ENCODE measurements around the gene CFAP300. TPM values are rescaled to one million over a fixed set of nuclear protein-coding genes. Genes with fewer than 3 reads are reported as not detected.

Gene CFAP300
- total RNA-seq, 1 experiment from 2014 or later = 1.7 TPM

DNA sequence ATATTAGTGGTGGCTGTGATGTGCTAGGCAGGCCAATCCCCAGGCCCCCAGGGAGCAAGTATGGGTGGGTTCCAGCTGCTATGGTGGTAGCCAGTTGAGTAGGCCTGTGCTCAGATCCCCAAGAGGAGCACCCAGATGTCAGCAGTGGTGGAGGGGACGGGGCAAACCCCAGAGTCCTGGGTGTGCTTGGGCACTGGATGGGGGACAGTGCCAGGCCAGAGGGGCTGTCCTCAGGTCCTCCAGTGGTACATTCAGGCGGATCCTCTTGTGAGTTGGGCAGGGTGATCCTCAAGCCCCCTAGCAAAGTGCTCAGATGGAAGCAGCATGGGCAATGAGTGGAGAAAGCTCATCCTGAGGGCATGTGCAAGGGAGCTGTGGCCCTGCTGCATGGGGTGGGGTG is 26.0 kb downstream of the CFAP300 start:
- no peak overlapping the region for H3K23ac ChIP-seq (ENCODE audit: insufficient read length, low read depth, low read length)
- H3K27me3 Mint-ChIP-seq (ENCODE audit: low read depth) = no peaks in the 10 kb centered on the region
- H3K79me1 ChIP-seq (ENCODE audit: insufficient read depth, low read depth, low read length, poor library complexity, severe bottlenecking) = no peaks in the 10 kb centered on the region
- no peak overlapping the region for H3K27ac ChIP-seq (ENCODE audit: insufficient read length, low read depth, low read length)
- no peak overlapping the region for H3K9ac ChIP-seq (ENCODE audit: extremely low read depth, insufficient read length, low read length)
- H4K5ac ChIP-seq (ENCODE audit: insufficient read length, low read depth, low read length) = no peak overlapping the region
- H3K23me2 ChIP-seq (ENCODE audit: insufficient read length, low read depth, low read length, poor library complexity, severe bottlenecking) = no peaks in the 10 kb centered on the region
- no peaks in the 10 kb centered on the region for H4K20me1 ChIP-seq (ENCODE audit: control insufficient read depth, insufficient read depth, insufficient read length)
- H2AK5ac ChIP-seq (ENCODE audit: insufficient read length, low read length) = no peak overlapping the region
- no peak overlapping the region for H3K14ac ChIP-seq (ENCODE audit: insufficient read depth, low read length)
- no peak overlapping the region for H2BK5ac ChIP-seq (ENCODE audit: insufficient read length, low read length)
- H3K4me3 Mint-ChIP-seq = no peak overlapping the region
- H3K18ac ChIP-seq (ENCODE audit: insufficient read length, low read depth, low read length) = no peak overlapping the region
- no peak for DNase-seq
- no peak overlapping the region for H2BK120ac ChIP-seq (ENCODE audit: low read depth, low read length, poor library complexity, severe bottlenecking)
- H3K4me2 ChIP-seq (ENCODE audit: insufficient read depth, insufficient read length, low read length) = no peak overlapping the region
- peaks cover 15 to 26% (median 17%) of the 10 kb centered on the region in 3 experiments; a peak in 6 of 7 replicates for H3K36me3 Mint-ChIP-seq (ENCODE audit: insufficient read depth in 1 of 3, low read depth in 3 of 3)
- H3K56ac ChIP-seq (ENCODE audit: insufficient read length, low read depth, low read length) = no peak overlapping the region
- no peak overlapping the region for H2BK12ac ChIP-seq (ENCODE audit: insufficient read length, low read depth, low read length)
- peaks cover 0 to 3% of the 10 kb centered on the region in 2 experiments; a peak in 1 of 4 replicates for H3K4me1 Mint-ChIP-seq
- no peak overlapping the region for H2BK20ac ChIP-seq (ENCODE audit: low read depth, low read length, poor library complexity, severe bottlenecking)
- H3K9me3 ChIP-seq (ENCODE audit: control insufficient read depth, low read depth, low read length) = no peaks in the 10 kb centered on the region
- peaks cover 22 to 24% of the 10 kb centered on the region in 2 experiments for H3K9me3 Mint-ChIP-seq
- no peak overlapping the region for H2BK15ac ChIP-seq (ENCODE audit: low read depth, low read length)
- no peak overlapping the region for H4K8ac ChIP-seq (replicated peaks; ENCODE audit: insufficient read length, low read depth, low read length)
- TF ChIP-seq CTCF (conservative IDR thresholded peaks at IDR 0.05) = no peak
- no peak overlapping the region for H3T11ph ChIP-seq (ENCODE audit: low read length)
- H3K27me3 ChIP-seq (ENCODE audit: insufficient read depth, low read length) = no peaks in the 10 kb centered on the region
- no peaks in the 10 kb centered on the region for H3K4me1 ChIP-seq (ENCODE audit: insufficient read depth, low read length)
- no peak overlapping the region for H3K27ac Mint-ChIP-seq
- H3K79me2 ChIP-seq (ENCODE audit: insufficient read depth, low read length) = no peaks in the 10 kb centered on the region
- H3K4ac ChIP-seq (ENCODE audit: low read depth, low read length) = no peak overlapping the region
- no peak overlapping the region for H2AFZ ChIP-seq (ENCODE audit: low read length)
- no peak overlapping the region for H4K91ac ChIP-seq (ENCODE audit: insufficient read length, low read depth, low read length)
- no CpG with 5 or more reads among the region's 2 CpGs for WGBS (ENCODE audit: extremely low coverage, insufficient read length, low lambda C conversion rate)
